GM19438 (cell line): ENCODE results near the gene GSTA3.
"Not testable (repeated sequence)": the region's sequence is repeated elsewhere in the genome, so short reads cannot be mapped to it uniquely, and the experiment has no call there.

ENCODE experiments used
- ATAC-seq: cut with Tn5 transposase; IDR thresholded peaks from one replicate; pipeline ENCODE4 v1.9.1; 2021; ENCODE audit warnings: low read depth; ENCODE audit not compliant: unreplicated experiment

GSTA3 gene

DNA sequence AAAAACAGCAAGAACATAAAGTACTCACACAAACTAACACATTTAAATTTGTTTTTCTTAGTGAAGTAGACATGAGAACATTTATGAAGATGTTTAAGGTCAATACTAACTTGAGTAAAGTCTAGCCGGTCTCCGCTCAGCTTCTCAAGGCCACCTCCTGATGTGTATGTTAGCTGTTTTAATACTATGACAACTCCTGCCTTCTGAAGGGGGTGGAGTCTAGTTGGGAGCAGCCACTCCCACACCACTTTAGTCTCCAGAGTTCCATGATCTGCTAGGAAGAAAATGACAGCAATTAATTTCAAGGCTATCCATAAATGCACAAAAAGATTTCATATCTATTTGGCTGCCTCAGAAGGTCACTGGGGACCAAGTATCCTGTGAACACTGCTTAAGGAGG, at the start of gene GSTA3:
GSTA3 (minus strand) TSS at position 168 of the 400 bp plus-strand sequence. CDS start 3,864 bp downstream, outside the sequence.
- no peak for ATAC-seq

DNA sequence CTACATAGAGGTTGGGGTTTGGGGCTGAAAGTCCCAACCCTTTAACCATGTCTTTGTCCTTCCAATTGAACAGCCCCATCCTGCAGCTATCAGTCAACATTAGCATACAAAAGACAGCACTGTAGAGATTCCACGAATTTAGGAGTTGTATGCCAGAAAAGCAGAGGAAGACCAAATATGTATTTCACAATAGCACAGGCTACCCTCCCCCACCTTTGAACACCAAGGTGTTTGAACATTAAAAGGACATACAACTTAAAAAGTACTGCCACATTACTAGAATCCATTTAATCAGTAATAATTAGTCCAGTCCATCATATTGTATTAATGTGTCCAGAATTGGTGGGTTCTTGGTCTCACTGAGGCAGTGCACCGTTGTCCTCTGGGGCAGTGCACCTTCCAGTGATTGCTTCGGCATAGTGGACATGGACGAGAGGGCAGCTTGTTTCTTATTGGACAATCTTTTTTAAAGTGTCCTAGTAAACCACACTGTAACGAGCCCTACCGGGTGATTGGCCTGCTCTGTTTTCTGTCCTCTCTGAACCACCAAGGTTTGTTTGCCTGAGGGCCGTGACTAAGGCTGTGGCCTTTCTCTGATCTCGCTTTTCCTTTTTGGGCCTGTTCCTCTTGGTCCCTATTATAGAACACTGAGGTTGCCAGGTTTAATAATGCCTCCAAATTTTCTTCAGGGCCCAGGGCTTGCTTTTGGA, 49.2 kb upstream of the GSTA3 start:
- no peak for ATAC-seq

GRCh38 chr6:52955871-52956270, 46.4 kb upstream of the GSTA3 start:
- ATAC-seq: no peak

DNA sequence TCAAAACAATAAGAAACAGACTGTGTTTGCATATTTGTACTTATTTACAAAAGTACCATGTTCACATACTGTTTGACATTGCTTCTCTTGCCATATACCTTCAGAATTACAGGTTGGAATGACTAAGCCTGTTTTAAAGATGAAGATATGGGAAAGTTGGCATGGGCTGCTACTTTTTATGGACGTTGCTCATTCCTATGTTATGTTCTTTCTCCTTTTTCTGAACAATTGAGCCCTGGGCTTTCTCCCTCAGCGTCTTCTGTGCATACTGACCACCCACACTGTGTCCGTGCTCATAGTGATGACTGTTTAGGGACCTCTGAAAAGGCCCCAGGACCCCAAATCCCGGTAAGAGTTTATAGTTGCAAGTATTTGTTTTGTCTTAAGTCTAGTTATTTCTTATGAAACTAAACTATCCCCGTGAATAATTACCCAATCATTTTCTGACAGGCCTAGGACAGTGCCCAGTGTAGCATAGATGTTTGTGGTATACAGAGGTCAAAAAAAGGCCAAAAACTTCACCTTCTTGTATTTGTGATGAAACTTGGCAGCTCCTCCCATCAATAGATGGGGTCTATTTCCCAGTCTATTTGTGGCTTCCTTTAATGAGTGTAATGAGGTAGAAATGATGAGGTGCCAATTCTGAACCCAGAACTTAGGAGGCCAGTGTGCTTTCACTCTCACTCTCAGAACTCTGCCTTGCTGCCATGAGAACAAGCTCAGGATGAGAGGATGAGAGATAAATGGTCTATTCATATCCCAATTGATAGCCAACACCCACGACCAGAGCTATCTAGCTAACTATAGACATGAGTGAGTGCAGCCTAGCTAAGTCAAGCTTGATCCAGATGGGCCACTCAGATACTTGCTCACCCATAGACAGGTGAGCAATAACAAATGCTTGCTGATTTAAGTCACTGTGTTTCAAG, 44.7 kb upstream of the GSTA3 start:
- ATAC-seq: no peak

GRCh38 chr6:52946306-52946705, 36.8 kb upstream of the GSTA3 start:
- no peak for ATAC-seq

- ATAC-seq: not testable (repeated sequence)
These were observed 33.3 kb upstream of the GSTA3 start for GRCh38 chr6:52942821-52943220.

DNA sequence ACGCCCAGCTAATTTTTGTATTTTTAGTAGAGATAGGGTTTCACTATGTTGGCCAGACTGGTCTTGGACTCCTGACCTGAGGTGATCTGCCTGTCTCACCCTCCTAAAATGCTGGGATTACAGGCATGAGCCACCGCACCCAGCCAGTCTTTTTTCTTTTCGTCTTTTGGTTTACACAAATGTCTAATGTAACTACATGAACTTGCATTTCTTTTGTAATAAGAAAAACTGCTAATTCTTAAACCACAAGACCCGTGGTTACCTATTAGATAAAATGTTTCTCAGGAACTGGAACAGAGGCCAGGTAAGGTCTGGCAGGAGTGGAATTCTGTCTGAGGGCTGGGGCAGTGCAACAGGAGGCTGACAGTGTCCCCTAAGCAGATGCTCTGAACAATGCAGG, 32.7 kb upstream of the GSTA3 start:
- ATAC-seq: no peak

DNA sequence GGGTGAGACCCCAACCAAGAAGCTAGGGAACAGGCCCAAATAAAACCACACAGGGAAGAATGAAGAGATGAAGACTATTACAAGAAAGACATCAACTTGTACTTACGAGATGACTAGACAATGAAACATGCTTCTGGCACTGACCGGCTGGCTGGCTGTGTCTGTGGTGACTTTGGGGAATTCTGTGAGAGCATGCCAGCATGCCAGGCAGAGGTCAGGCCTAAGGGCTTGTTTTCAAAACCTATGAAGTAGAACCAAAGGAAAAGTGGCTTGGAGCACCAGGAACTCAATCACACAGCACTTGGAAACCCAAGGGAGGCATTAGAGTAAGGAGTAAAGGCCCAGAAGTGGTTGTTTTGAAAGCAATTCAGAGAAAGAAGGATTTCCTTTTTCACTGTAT, 28.4 kb upstream of the GSTA3 start:
- ATAC-seq: no peak

DNA sequence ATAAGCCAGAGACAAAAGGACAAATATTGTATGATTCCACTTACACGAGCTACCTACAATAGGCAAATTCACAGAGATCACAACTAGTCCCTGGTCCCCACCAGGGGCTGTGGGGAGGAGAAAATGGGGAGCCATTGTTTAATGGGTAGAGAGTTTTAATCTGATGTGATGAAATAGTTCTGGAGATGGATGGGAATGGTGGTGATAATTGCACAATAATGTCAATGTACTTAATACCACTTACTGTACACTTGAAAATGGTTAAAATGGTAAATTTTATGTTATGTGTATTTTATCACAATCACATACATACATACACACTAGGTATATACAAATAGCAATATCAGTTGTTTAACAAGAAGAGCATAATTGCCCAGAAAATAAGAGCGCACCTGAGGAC, 24.3 kb upstream of the GSTA3 start:
- ATAC-seq: no peak

DNA sequence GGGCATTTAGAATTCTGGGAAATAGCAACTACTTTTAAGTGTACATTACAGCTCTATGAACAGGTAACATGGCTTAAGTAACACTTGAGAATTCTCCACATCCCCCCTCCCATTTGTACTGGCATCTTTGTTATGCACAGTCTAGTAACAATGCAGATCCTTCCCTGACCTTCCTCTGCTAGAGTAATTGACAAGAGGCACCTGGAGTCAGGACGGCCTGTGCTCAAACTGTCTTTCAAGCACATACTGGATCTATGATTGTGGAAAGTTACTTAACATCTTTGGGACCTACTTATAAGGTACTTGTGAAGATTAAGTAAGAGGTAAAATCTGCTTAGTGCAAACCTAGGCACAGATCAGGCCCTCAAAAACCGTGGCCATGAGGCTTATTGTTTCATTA, 21.9 kb upstream of the GSTA3 start:
- no peak for ATAC-seq

DNA sequence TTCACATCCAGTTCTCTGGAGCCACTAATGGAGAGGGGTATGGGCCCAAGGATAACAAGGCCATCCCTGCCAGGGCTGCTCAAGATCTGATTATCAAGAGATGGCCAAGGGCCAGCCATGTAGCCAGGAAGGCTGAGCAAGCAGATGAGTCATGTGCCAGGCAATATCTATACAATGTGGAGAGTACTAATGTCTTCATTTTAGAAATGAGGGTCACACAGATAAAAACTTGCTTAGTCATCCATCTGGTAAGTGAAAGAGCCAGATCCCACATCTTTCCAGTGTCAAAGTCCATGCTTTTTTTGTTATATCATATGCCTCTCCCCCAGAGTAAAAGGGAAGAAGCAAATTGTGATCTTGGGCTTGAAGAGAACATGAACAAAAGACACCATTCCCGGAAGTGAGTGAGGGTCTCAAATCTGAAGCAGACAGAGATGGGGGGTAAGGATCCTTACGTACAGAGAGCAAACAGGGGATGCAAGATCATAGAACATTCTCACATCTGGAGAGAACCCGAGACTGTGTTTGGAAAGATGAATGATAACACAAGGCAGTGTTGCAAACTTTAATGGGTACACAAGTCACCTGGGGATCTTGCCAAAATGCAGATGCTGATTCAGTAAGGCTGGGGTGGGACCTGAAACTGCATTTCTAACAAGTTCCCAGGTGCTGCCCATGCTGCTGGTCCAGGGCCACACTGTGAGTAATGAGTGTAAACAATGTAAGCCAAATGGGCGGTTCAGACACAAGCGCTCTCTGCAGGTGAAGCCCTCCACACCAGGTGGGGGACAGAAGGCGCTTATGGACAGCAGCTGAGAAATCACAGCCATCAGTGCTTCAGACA, 20.0 kb upstream of the GSTA3 start:
- no peak for ATAC-seq

DNA sequence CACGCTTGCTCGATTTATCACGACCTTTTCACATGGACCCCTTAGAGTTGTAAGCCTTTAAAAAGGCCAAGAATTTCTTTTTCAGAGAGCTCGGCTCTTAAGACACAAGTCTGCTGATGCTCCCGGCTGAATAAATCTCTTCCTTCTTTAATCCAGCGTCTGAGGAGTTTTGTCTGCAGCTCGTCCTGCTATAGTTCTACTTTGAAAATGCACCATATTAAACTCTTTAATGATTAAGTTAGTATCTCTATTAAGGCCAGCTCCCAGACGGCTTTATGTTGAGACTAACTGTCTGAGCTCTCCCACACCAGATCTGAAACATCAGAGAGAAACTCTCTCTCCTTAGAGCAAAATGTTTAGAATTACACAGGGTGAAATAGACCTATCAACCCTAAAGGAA, 18.0 kb upstream of the GSTA3 start:
- ATAC-seq: no peak

GRCh38 chr6:52925919-52926792, 16.7 kb upstream of the GSTA3 start:
- ATAC-seq: no peak

DNA sequence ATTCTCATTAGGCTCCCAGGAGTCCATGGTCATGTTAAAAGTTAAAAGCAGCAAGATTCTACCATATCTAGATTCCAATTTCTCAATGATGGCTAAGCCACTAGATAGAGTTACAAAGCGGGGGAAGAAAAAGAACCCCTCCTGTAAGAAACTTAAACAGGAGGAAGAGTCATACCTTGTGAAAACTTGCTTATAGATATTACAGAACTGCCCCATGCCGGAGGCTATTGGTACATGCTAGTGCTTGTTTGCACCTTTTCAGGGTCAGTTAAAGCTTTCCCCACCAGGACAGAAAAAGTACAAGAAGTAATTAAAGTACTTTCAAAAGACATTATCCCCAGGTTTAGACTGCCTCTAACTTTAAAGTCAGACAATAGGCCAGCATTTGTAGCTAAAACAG, 15.5 kb upstream of the GSTA3 start:
- no peak for ATAC-seq

GRCh38 chr6:52923689-52924088, 14.2 kb upstream of the GSTA3 start:
- ATAC-seq: not testable (repeated sequence)

GRCh38 chr6:52922161-52922560, 12.7 kb upstream of the GSTA3 start:
- no peak for ATAC-seq

GRCh38 chr6:52921743-52922142, 12.2 kb upstream of the GSTA3 start:
- no peak for ATAC-seq

DNA sequence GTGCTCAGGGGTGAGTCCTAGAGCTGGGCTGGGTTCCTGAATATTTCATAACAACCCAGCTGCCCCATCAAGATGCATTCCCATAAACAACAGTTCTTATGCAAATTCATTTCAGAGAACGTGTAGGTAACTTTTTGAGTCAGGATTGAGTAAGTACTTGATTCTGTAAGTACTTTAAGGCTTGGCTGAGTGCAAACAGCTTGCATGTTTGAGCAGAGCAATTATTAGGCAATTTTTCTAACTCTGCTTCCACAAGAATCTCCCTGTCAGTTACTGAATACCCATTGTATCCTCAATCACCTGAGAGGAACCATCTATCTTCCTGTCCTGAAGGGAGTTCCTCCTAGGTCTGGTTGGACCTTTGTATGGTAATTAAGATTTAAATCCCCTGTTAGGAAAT, 10.0 kb upstream of the GSTA3 start:
- ATAC-seq: not testable (repeated sequence)

GRCh38 chr6:52918771-52919170, 9.3 kb upstream of the GSTA3 start:
- not testable (repeated sequence) for ATAC-seq
